GM13977 (cell line): Measurements from ENCODE around the gene REEP3.

Experiments used
- DNase-seq: peaks from one replicate; pipeline ENCODE4 v3.0.0; 2012; ENCODE audit warnings: low spot score
- in situ Hi-C: fragments of 300-500 bp; cut with MboI; formaldehyde crosslinking; loops from one replicate; pipeline ENCODE4 v1.12.0; 2022; ENCODE audit warnings: low sequenced_read_pairs, low pct_unique_long_range_greater_than_20kb, mixed read lengths, inconsistent platforms; ENCODE audit not compliant: unreplicated experiment
- TF ChIP-seq, protein P1 (sequence below): IDR thresholded peaks from 2 replicates; pipeline ENCODE4 v1.5.1; 2012; ENCODE audit warnings: mild to moderate bottlenecking, control low read depth; ENCODE audit not compliant: insufficient read depth; ENCODE audit errors: extremely low read depth, missing control alignments

REEP3 gene

DNA sequence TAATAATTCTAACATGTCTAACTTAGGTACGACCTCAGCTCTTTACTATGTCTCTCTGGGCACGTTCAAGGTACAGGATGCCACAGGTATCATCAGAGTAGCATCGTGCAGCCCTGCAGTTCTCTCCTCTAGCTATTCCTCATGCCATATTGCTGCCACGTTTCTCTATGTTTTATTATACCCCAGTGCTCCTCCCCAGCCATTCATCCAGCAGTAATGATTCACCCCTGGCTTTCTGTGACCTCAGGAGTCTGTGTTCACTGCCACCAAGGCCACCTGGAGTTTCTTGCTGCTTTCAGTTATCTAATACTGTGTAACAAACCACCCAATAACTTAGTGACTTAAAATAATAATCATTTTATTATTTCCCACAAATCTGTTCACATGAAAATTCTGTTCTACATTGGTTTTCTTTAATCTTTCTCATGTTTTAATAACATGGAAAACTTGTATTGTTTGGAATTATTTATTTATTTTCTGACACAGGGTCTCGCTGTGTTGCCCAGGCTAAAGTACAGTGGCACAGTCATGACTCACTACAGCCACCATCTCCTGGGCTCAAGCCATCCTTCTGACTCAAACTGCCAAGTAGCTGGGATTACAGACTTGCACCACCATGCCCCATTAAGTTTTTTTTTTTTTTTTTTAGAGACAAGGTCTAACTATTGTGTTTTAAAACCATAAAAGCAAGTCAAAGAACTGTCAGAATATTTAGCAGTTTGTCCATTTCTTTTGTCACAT lies 21.8 kb downstream of the REEP3 start:
- in situ Hi-C loops: no loop called here
- DNase-seq: no peak
- TF ChIP-seq, protein P1, sequence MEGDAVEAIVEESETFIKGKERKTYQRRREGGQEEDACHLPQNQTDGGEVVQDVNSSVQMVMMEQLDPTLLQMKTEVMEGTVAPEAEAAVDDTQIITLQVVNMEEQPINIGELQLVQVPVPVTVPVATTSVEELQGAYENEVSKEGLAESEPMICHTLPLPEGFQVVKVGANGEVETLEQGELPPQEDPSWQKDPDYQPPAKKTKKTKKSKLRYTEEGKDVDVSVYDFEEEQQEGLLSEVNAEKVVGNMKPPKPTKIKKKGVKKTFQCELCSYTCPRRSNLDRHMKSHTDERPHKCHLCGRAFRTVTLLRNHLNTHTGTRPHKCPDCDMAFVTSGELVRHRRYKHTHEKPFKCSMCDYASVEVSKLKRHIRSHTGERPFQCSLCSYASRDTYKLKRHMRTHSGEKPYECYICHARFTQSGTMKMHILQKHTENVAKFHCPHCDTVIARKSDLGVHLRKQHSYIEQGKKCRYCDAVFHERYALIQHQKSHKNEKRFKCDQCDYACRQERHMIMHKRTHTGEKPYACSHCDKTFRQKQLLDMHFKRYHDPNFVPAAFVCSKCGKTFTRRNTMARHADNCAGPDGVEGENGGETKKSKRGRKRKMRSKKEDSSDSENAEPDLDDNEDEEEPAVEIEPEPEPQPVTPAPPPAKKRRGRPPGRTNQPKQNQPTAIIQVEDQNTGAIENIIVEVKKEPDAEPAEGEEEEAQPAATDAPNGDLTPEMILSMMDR: no peak

DNA sequence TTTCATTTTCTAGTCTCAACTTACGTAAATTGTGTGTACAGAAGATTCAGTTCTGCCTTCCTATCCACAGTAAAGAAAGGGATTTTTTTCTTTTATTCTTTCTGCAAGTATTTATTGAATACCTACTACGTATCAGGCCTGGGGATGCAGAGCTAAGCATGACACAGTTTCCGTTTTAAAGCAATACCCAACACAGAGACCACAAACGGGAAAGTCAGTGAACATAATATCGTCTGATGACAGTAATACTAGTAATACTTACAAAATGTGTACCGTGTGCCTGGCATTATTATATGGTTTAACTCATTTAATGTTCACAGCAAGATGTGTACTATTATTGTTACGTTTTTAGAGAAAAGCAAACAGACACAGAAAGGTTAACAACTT lies 22.4 kb downstream of the REEP3 start:
- no peak for DNase-seq
- in situ Hi-C loops: no loop called here
- TF ChIP-seq, protein P1: no peak

DNA sequence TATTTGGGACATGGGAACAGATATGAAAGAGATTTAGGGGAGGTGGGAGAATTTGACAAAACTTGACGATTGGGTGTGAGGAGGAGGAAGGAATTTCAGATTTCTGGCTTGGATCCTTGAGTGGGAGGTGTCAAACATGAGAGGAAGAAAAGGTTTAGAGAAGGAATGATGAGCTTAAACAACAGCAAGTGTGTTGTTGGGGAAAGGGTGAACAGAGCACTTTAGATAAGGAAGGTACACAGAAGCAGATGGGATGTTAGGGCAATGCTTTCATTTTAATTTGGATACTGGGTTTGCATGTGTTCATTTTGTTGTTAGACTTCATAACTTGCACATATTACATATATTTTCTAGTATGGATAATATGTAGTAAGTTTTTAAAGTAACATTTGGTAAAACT lies 23.2 kb downstream of the REEP3 start:
- TF ChIP-seq, protein P1: no peak
- DNase-seq: no peak
- in situ Hi-C loops: no loop called here

DNA sequence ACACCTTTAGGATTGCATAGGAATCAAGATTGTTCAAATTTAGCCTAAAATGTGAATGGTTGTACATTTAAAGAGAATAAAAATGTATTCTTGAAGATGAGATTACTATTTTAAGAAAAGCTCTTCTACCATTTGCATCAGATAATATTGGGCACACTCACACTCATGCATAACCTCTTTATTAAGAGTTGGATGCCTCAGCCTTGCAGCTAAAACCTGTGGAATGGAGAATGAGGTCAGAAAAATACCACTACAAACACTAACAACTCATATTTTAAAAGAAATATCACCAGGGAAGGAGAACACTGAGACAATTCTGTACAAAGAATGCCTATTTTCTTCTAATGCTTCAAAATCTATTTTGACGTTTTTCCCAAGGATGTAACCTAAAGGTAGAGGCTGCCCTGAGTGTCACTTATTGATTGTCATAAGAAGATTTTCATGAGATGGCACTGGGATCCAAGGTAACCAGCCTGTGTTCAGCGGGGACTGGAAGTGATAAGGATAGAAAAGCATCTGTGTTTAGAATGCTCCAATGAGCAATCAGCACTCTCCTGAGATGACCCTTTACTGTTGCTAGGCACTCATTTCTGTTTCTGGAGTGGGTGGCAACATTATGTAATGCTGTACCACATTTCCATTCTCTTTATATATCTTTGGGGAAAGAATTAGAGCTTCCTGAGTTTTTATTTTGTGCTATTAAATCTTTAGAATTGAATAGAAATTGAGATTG lies 26.6 kb downstream of the REEP3 start:
- DNase-seq: no peak
- in situ Hi-C loops: no loop called here
- TF ChIP-seq, protein P1: no peak

DNA sequence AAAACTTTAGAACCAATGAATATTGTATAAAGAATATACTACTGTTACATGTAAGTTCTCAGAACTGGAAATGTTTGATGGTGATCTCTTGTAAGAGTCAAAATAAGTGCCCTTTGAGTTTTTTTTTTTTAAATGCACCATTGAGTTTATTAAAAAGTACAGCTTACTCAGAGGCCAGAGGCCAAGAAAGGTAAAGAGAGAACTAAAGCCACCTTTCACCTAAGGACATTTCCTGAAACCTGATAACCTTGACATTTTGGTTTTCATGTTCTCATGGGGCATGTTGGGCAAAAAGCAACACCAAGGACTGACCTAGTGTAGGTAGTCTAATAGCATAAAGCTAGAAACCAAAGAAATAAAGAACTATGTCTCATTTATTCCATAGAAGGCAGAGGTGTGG lies 27.7 kb downstream of the REEP3 start:
- no peak for DNase-seq
- TF ChIP-seq, protein P1: no peak
- in situ Hi-C loops: no loop called here

DNA sequence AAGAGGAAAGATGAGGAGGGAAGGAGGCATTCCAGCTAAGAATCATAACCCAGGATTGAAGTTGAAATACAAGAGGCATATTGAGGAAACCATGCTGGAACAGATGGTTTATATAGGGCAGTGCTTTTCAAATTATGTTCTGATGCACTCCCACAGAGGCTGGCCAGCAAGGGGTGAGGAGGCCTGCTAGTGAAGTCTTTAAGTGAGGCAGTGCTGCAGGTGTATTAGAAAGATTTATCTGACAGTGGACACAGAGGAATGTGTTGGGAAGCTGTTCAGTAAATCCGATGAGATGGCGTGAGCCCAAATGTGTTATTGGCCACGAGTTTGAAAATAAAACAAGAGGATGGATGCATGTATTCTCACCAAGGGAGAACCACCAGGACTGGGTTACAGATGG lies 28.6 kb downstream of the REEP3 start:
- DNase-seq: no peak
- in situ Hi-C loops: no loop called here
- TF ChIP-seq, protein P1: no peak
